Measurements from ENCODE around the gene LRRC42. TPM values are rescaled to one million over a fixed set of nuclear protein-coding genes. Genes with fewer than 3 reads are reported as not detected.
A peak's percentile ranks its signal among the peaks of the same experiment; 100 is the strongest.

Gene LRRC42
- total and polyA plus RNA-seq, 8 donors = 5.2 to 20.5 (median 6.7) TPM

- Histone ChIP-seq H3K27ac (no peak overlapping the region), H3K27me3 (no peaks in the 10 kb centered on the region), H3K4me3 (no peak overlapping the region), H3K4me1 (no peaks in the 10 kb centered on the region), H3K9me3 (no peaks in the 10 kb centered on the region), H3K36me3 (no peaks in the 10 kb centered on the region)
- intact Hi-C loops (cut with DNase I) = no loop called here
- WGBS, 2 donors = 92 to 94% methylated on average over 2 of the region's 2 CpGs
- ATAC-seq = no peak
- no peak for DNase-seq
- TF ChIP-seq, protein P1, sequence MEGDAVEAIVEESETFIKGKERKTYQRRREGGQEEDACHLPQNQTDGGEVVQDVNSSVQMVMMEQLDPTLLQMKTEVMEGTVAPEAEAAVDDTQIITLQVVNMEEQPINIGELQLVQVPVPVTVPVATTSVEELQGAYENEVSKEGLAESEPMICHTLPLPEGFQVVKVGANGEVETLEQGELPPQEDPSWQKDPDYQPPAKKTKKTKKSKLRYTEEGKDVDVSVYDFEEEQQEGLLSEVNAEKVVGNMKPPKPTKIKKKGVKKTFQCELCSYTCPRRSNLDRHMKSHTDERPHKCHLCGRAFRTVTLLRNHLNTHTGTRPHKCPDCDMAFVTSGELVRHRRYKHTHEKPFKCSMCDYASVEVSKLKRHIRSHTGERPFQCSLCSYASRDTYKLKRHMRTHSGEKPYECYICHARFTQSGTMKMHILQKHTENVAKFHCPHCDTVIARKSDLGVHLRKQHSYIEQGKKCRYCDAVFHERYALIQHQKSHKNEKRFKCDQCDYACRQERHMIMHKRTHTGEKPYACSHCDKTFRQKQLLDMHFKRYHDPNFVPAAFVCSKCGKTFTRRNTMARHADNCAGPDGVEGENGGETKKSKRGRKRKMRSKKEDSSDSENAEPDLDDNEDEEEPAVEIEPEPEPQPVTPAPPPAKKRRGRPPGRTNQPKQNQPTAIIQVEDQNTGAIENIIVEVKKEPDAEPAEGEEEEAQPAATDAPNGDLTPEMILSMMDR (IDR thresholded peaks at IDR 0.05) = no peak
- FAIRE-seq = no peak
Measured at GRCh38 chr1:53929246-53929960, 16.7 kb upstream of the LRRC42 start.

- H3K4me3 ChIP-seq = no peak overlapping the region
- WGBS, 2 donors = 90 to 92% methylated on average over 3 of the region's 3 CpGs
- H3K27me3 ChIP-seq = no peaks in the 10 kb centered on the region
- no peak overlapping the region for H3K27ac ChIP-seq
- ATAC-seq (no peak), DNase-seq (no peak), FAIRE-seq (no peak)
- TF ChIP-seq, protein P1 (IDR thresholded peaks at IDR 0.05) = no peak
- no peaks in the 10 kb centered on the region for H3K9me3 ChIP-seq
- H3K36me3 ChIP-seq = no peaks in the 10 kb centered on the region
- intact Hi-C loops (cut with DNase I) = no loop called here
- H3K4me1 ChIP-seq = no peaks in the 10 kb centered on the region
Measured at GRCh38 chr1:53930932-53931331, 15.2 kb upstream of the LRRC42 start.

GRCh38 chr1:53931523-53931922, 14.6 kb upstream of the LRRC42 start:
- no peaks in the 10 kb centered on the region for H3K36me3 ChIP-seq
- DNase-seq (no peak), ATAC-seq (no peak), FAIRE-seq (peak; percentile 53)
- no peaks in the 10 kb centered on the region for H3K27me3 ChIP-seq
- H3K9me3 ChIP-seq = no peaks in the 10 kb centered on the region
- no peaks in the 10 kb centered on the region for H3K4me1 ChIP-seq
- intact Hi-C loops (cut with DNase I) = no loop called here
- WGBS, 2 donors = 95 to 97% methylated on average over 2 of the region's 2 CpGs
- no peak overlapping the region for H3K4me3 ChIP-seq
- no peak overlapping the region for H3K27ac ChIP-seq
- TF ChIP-seq, protein P1 (IDR thresholded peaks at IDR 0.05) = no peak

DNA sequence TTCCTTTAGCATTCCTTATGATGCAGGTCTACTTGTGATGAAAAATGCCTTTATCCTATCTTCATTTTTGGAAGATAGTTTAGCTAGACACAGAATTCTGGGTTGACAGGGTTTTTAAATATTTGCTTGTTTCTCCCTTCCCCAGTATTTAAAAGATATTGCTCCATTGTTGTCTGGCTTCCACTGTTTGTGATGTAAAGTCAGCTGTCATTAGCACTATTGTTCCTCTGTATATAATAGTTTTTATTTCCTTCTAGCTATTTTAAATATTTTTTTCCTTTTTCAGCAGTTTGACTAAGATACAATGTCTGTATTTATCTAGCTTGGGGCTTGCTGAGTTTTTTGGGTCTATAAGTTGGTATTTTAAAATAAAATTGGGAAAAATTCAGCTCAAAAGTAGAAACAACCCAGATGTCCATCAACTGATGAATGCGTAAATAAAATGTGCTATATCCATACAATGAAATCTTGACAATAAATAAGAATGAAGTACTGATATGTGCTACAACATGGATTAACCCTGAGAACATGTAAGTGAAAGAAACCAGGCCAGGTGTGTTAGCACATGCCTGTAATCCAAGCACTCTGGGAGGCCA, 11.9 kb upstream of the LRRC42 start:
- Histone ChIP-seq H3K36me3 (no peaks in the 10 kb centered on the region), H3K4me1 (no peaks in the 10 kb centered on the region), H3K4me3 (no peak overlapping the region), H3K27me3 (no peaks in the 10 kb centered on the region), H3K9me3 (no peaks in the 10 kb centered on the region), H3K27ac (no peak overlapping the region)
- FAIRE-seq (no peak), DNase-seq (no peak), ATAC-seq (no peak)
- intact Hi-C loops (cut with DNase I) = no loop called here
- 95 to 97% methylated on average over 1 of the region's 1 CpG for WGBS, 2 donors
- TF ChIP-seq, protein P1 (IDR thresholded peaks at IDR 0.05) = no peak

- ATAC-seq (no peak), DNase-seq (no peak), FAIRE-seq (no peak)
- Histone ChIP-seq H3K4me1 (no peaks in the 10 kb centered on the region), H3K27ac (no peak overlapping the region), H3K4me3 (no peak overlapping the region), H3K27me3 (no peaks in the 10 kb centered on the region), H3K9me3 (no peaks in the 10 kb centered on the region), H3K36me3 (no peaks in the 10 kb centered on the region)
- TF ChIP-seq, protein P1 (IDR thresholded peaks at IDR 0.05) = no peak
- WGBS, 2 donors = 86 to 91% methylated on average over 1 of the region's 1 CpG
- intact Hi-C loops (cut with DNase I) = no loop called here
Measured at GRCh38 chr1:53936430-53936829, 9.7 kb upstream of the LRRC42 start.

Data from pancreas (tissue), 10 donors.